HepG2 (cell line): ENCODE results near the gene ACTA2. TPM values are rescaled to one million over a fixed set of nuclear protein-coding genes. Genes with fewer than 3 reads are reported as not detected.

Experiments
- ARHGAP35 ChIP-seq: sonication (generic); formaldehyde crosslinking; IDR thresholded peaks from 2 replicates; pipeline ENCODE4 v1.9.0; 2022; ENCODE audit warnings: mild to moderate bottlenecking, inconsistent platforms, moderate library complexity, missing genetic modification reagents, borderline replicate concordance
- NR3C1 ChIP-seq: sonication (generic); formaldehyde crosslinking; IDR thresholded peaks from 2 replicates; pipeline ENCODE4 v1.4.0; 2020; ENCODE audit warnings: missing genetic modification reagents
- STAG1 ChIP-seq: sonication (generic); formaldehyde crosslinking; IDR thresholded peaks from 2 replicates; pipeline ENCODE4 v1.4.0; 2020; ENCODE audit warnings: missing genetic modification reagents
- ZMAT3 ChIP-seq: sonication (generic); formaldehyde crosslinking; conservative IDR thresholded peaks from 2 replicates; pipeline ENCODE4 v1.7.0; 2021; ENCODE audit warnings: missing genetic modification reagents
- ZNF354B ChIP-seq: sonication (generic); formaldehyde crosslinking; IDR thresholded peaks from 2 replicates; pipeline ENCODE4 v1.8.0; 2022; ENCODE audit warnings: mild to moderate bottlenecking, missing genetic modification reagents
- polyA plus RNA-seq, 8 experiments: library from polyadenylated mRNA; depleted of rRNA in 3 of 8; stranded (reverse) in 7 of 8; unstranded in 1 of 8; fragments of >200 nt; fragmentation: Illumina TruSeq in 4 of 8; extraction: Trizol in 4 of 8; gene quantifications; 2 replicates each; pipeline versions ENCODE4 v1.2.1 to v1.2.3, GENCODE V29; 2011 to 2016; ENCODE audit warnings: low read depth in 4 of 8, missing spikeins in 1 of 8, mixed read lengths in 1 of 8; ENCODE audit not compliant: insufficient read depth in 1 of 8
- total RNA-seq, 5 experiments: library from RNA; depleted of rRNA; stranded (reverse); fragments of >200 nt; fragmentation: Illumina TruSeq; extraction: Trizol; gene quantifications; 2 replicates each; pipeline ENCODE4 v1.2.3, GENCODE V29; 2016; ENCODE audit warnings: low read depth in 1 of 5
- TF ChIP-seq, protein P1 (sequence below): sonication (generic); formaldehyde crosslinking; IDR thresholded peaks from 2 replicates; pipeline ENCODE4 v1.5.1; 2020; ENCODE audit warnings: mild to moderate bottlenecking, missing genetic modification reagents, moderate library complexity
- TF ChIP-seq, protein P2 (sequence below): sonication (generic); formaldehyde crosslinking; IDR thresholded peaks from 2 replicates; pipeline ENCODE4 v1.8.1; 2023; ENCODE audit warnings: mild to moderate bottlenecking, inconsistent platforms, moderate library complexity, missing genetic modification reagents, borderline replicate concordance

The ACTA2 gene
- total and polyA plus RNA-seq, 2 of the 13 experiments (the other 11 are each of a cell fraction or from before 2014, with no cell fraction given): 21.8 to 59.9 TPM

DNA sequence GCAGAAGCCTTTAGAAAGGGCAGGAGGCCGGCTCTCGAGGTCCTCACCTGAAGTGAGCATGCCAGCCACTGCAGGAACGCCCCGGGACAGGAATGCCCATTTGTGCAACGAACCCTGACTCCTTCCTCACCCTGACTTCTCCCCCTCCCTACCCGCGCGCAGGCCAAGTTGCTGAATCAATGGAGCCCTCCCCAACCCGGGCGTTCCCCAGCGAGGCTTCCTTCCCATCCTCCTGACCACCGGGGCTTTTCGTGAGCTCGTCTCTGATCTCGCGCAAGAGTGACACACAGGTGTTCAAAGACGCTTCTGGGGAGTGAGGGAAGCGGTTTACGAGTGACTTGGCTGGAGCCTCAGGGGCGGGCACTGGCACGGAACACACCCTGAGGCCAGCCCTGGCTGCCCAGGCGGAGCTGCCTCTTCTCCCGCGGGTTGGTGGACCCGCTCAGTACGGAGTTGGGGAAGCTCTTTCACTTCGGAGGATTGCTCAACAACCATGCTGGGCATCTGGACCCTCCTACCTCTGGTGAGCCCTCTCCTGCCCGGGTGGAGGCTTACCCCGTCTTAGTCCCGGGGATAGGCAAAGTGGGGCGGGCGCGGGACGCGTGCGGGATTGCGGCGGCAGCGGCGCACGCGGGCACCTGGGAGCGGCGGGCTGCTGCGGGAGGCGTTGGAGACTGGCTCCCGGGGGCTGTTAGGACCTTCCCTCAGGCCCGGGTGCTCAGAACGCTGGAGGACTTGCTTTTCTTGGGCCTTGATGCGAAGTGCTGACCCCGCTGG, 38.0 kb upstream of the ACTA2 start, which contains the start of gene FAS (continued):
- TF ChIP-seq, protein P1, sequence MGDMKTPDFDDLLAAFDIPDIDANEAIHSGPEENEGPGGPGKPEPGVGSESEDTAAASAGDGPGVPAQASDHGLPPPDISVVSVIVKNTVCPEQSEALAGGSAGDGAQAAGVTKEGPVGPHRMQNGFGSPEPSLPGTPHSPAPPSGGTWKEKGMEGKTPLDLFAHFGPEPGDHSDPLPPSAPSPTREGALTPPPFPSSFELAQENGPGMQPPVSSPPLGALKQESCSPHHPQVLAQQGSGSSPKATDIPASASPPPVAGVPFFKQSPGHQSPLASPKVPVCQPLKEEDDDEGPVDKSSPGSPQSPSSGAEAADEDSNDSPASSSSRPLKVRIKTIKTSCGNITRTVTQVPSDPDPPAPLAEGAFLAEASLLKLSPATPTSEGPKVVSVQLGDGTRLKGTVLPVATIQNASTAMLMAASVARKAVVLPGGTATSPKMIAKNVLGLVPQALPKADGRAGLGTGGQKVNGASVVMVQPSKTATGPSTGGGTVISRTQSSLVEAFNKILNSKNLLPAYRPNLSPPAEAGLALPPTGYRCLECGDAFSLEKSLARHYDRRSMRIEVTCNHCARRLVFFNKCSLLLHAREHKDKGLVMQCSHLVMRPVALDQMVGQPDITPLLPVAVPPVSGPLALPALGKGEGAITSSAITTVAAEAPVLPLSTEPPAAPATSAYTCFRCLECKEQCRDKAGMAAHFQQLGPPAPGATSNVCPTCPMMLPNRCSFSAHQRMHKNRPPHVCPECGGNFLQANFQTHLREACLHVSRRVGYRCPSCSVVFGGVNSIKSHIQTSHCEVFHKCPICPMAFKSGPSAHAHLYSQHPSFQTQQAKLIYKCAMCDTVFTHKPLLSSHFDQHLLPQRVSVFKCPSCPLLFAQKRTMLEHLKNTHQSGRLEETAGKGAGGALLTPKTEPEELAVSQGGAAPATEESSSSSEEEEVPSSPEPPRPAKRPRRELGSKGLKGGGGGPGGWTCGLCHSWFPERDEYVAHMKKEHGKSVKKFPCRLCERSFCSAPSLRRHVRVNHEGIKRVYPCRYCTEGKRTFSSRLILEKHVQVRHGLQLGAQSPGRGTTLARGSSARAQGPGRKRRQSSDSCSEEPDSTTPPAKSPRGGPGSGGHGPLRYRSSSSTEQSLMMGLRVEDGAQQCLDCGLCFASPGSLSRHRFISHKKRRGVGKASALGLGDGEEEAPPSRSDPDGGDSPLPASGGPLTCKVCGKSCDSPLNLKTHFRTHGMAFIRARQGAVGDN: peak; percentile 86
- TF ChIP-seq STAG1 (CRISPR knock-in tag) (no peak), ZMAT3 (CRISPR knock-in tag) (peak; percentile 63; the same call in 1 of the 2 replicates), ZNF354B (CRISPR knock-in tag) (no peak), ARHGAP35 (peak; percentile 30; the same call in 1 of the 2 replicates), NR3C1 (CRISPR knock-in tag) (no peak)
- TF ChIP-seq, protein P2, sequence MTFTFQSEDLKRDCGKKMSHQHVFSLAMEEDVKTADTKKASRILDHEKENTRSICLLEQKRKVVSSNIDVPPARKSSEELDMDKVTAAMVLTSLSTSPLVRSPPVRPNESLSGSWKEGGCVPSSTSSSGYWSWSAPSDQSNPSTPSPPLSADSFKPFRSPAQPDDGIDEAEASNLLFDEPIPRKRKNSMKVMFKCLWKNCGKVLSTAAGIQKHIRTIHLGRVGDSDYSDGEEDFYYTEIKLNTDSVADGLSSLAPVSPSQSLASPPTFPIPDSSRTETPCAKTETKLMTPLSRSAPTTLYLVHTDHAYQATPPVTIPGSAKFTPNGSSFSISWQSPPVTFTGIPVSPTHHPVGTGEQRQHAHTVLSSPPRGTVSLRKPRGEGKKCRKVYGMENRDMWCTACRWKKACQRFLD (CRISPR knock-in tag): 0 out of 2 replicates have a peak, but pooled peaks have one; percentile 64
